SK-N-SH (cell line): ENCODE measurements around the gene MLLT1.

Experiments
- CHD2 ChIP-seq: fragments of 150-350 bp; IDR thresholded peaks from 2 replicates; pipeline ENCODE4 v1.6.1; 2018; ENCODE audit warnings: low read length; ENCODE audit not compliant: partially characterized antibody
- GABPA ChIP-seq: IDR thresholded peaks from 2 replicates; pipeline ENCODE4 v1.4.0; 2012; ENCODE audit warnings: low read depth, mild to moderate bottlenecking
- JUND ChIP-seq: IDR thresholded peaks from 2 replicates; pipeline ENCODE4 v1.4.0; 2012
- POLR2AphosphoS5 ChIP-seq: IDR thresholded peaks from 2 replicates; pipeline ENCODE4 v1.6.1; 2012; ENCODE audit warnings: low read depth, low read length
- SIN3A ChIP-seq: IDR thresholded peaks from 2 replicates; pipeline ENCODE4 v1.6.1; 2012; ENCODE audit warnings: low read depth, mild to moderate bottlenecking, low read length, moderate library complexity, borderline replicate concordance
- TAF1 ChIP-seq: IDR thresholded peaks from 2 replicates; pipeline ENCODE4 v1.6.1; 2012; ENCODE audit warnings: low read depth, mild to moderate bottlenecking, low read length, moderate library complexity, borderline replicate concordance
- YY1 ChIP-seq: IDR thresholded peaks from 2 replicates; pipeline ENCODE4 v1.4.0; 2012; ENCODE audit warnings: low read depth, mild to moderate bottlenecking
- TF ChIP-seq, protein P1 (sequence below): fragments of 200-600 bp; sonication (generic); IDR thresholded peaks from 2 replicates; pipeline ENCODE4 v1.6.1; 2017; ENCODE audit warnings: antibody characterized with exemption, mild to moderate bottlenecking, moderate library complexity
- TF ChIP-seq, protein P2 (sequence below): fragments of 150-350 bp; IDR thresholded peaks from 2 replicates; pipeline ENCODE4 v1.6.1; 2017; ENCODE audit warnings: antibody characterized with exemption, low read length, low read depth, borderline replicate concordance

DNA sequence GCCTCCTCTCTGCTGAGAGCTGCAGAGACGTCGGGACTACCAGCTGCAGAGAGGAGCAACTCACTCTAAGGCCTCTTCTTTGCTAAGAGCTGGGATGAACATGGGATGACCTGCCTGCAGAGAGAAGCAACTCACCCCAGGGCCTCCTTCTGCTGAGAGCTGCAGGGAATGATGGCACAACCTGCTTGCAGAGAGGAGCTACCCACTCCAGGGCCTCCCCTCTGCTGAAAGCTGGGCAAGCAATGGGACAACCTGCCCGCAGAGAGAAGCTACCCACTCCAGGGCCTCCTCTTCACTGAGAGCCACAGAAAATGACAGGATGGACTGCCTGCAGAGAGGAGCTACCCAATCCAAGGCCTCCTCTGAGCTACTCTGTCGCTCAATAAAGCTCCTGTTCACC, 6.9 kb upstream of the MLLT1 start:
- TF ChIP-seq, protein P1, sequence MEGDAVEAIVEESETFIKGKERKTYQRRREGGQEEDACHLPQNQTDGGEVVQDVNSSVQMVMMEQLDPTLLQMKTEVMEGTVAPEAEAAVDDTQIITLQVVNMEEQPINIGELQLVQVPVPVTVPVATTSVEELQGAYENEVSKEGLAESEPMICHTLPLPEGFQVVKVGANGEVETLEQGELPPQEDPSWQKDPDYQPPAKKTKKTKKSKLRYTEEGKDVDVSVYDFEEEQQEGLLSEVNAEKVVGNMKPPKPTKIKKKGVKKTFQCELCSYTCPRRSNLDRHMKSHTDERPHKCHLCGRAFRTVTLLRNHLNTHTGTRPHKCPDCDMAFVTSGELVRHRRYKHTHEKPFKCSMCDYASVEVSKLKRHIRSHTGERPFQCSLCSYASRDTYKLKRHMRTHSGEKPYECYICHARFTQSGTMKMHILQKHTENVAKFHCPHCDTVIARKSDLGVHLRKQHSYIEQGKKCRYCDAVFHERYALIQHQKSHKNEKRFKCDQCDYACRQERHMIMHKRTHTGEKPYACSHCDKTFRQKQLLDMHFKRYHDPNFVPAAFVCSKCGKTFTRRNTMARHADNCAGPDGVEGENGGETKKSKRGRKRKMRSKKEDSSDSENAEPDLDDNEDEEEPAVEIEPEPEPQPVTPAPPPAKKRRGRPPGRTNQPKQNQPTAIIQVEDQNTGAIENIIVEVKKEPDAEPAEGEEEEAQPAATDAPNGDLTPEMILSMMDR, result no peak
- TF ChIP-seq YY1 (no peak), JUND (no peak), POLR2AphosphoS5 (no peak), CHD2 (no peak), GABPA (no peak), TAF1 (no peak), SIN3A (no peak)
- TF ChIP-seq, protein P2, sequence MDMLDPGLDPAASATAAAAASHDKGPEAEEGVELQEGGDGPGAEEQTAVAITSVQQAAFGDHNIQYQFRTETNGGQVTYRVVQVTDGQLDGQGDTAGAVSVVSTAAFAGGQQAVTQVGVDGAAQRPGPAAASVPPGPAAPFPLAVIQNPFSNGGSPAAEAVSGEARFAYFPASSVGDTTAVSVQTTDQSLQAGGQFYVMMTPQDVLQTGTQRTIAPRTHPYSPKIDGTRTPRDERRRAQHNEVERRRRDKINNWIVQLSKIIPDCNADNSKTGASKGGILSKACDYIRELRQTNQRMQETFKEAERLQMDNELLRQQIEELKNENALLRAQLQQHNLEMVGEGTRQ, result no peak
